ENCODE data around the gene PKP4.

Gene PKP4

DNA sequence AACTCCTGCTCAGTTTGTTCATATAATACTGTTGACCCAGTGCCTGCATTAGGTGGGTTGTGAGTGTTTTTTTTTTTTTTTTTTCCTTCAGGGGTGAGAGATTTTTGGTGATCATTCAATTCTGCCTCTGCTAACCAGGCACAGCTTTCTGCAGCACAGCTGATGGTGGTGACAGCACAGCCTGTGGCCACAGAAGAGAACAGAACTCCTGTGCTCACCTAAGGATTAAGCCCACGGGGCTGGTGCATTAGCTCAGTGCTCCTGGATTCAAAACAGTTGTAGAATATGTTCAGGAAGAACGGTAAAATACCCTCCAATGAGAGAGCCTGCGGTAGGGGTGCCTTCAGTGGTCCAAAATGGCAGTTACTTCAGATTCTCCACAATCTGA lies 42.0 kb downstream of the PKP4 start:
- no peak for DNase-seq

- DNase-seq: no peak
Observed at GRCh38 chr2:158499383-158499782, 42.6 kb downstream of the PKP4 start.

DNA sequence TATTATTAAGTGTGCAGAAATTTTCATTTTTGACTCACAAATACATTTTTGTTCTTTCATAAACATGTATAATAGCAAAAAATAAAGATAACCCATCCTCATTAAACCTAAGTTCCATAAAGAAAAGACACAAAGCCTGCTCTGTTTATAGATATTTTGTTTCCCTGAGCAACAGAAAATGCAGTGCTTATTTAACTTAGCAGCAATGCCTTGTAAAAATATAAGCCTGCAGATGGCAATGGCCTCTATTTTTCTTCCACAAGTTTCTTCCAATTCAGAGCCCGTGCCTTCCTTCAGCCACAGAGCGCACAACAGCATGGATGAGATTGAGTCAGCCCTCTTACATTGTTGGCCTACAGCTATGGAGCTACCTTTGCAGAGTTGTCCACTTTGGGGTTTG lies 43.6 kb downstream of the PKP4 start:
- no peak for DNase-seq

DNA sequence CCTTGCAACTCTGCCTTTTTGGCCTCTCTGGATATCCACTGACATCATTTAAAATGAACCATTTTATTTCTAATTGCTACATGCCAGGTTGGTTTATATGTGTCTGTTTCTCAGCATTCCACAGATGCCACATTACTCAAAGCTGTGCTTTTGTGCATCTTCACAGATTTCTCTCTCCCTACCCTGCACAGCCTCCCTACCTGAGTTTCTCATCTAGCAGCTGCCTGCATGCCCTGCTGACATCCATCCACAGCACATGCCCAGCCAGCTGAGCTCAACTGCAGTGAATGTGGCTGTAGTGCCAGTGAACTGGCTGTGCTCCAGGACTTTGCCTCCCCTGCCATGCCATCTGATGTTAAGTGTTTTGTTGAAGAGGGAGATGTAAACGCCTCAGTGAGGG lies 44.5 kb downstream of the PKP4 start:
- DNase-seq: no peak

- DNase-seq: no peak
Observed at GRCh38 chr2:158502974-158503373, 46.2 kb downstream of the PKP4 start.

GRCh38 chr2:158504088-158504487 lies 47.3 kb downstream of the PKP4 start:
- no peak for DNase-seq

DNA sequence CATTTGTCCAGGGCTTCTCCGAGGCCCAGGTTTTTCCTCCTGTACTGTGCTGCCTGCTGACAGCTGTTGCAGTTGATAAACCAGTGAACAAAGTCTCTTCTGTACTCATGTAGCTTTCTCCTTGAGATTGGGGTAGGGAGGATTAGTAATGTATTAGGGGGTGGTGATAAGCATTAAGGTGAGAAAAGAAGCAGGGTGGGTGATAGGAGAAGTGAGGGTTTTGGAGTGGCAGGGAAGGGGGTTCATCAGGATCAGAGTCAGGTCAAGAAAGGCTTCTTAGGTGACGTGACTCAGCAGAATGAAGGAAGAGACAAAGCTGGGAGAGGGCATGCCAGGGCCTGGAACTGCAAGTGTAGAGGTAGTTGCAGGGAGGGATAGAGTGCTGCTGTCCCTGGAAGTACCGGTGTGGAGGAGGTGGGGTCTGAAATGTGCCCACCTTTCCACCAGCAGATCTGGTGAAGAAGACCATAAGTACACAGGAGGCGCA lies 48.7 kb downstream of the PKP4 start:
- DNase-seq: no peak

DNA sequence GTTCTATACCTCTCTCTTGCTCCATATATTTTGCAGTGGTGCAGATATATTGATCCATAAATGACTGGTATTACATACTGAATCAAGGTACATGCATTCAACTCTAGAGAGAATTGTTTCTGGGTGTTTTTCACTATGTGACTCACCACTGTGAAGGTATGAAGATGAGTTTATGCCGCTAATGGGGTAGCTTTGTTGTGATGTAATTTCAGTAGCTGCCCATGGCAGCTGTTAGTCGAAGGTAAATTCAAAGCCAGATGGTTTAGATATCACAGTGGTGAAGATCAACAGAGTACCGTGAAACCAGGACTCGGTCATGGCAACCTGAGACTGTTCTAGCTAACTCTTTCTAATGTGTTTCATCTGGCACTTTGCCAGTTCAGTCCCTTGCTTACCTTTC lies 50.4 kb downstream of the PKP4 start:
- no peak for DNase-seq

DNA sequence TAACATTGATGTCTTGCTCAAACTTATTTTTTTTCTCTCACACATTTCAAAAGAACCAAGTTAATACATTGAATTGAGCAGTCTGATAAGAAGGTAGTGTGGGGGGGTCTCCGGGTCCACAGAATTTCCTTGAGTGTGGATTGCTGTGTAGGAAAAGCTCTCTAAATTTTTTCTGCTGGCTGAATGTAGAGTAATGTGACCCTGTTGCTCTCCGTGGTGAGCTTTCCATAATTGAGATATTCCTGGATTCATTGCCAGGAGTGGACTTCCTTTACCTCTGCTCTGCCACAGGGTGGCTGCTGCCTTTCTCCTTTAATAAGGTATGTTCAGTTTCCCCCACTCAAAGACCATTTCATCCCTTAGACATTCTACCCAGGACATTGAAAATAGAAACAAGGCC lies 50.9 kb downstream of the PKP4 start:
- DNase-seq: no peak

DNA sequence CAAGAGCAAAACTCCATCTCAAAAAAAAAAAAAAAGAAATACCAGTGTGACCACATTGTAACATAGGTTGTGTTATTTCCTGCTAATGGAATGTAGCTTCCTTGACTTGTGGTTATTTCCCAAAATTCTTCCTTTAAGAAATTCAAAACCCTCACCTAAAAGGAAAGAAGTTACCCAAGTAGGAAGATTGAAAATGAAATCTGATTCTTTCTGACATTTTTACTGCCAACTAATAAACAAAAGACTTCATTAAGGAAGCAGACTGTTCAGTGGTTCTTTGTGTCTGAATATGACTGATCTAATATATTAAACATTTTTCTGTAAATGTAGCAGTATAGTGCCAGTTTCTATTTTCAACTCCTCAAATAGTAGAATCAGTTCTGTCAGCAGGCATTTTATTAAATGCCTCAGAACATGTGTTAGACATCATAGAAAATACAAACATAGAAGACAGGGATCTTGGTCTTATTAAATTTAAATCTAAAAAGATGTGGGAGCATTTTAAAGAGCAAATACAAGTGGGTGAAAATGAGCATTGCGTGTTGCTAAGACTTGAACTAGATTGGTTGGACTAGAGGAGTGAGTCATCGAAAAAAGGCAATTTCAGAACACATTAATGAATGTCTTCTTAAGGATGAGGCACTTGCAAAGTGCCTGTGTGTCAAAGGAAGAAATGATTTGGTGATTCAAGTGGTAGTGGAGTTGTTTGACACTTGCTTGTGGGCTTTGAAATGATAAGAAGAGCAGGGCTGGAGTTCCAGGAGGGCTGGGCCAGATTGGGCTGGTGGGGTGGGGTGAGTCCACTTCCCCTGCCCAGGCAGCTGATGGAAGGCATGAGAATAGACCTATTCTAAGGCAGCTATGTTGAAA lies 53.4 kb downstream of the PKP4 start:
- DNase-seq: no peak

DNA sequence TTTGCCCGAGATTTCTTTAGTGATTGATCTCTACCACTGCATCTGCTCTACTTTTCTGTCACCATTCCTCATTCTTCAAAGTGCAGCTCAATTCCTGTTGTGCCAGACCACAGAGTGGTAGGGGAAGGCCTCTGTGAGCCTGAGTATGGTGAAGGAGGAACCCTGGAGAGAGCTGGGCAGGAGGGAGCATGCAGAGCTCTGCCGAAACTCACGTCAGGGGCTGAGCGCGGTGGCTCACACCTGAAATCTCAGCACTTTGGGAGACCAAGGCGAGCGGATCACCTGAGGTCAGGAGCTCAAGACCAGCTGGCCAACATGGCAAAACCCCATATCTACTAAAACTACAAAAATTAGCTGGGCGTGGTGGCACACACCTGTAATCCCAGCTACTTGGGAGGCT lies 54.1 kb downstream of the PKP4 start:
- DNase-seq: no peak

DNA sequence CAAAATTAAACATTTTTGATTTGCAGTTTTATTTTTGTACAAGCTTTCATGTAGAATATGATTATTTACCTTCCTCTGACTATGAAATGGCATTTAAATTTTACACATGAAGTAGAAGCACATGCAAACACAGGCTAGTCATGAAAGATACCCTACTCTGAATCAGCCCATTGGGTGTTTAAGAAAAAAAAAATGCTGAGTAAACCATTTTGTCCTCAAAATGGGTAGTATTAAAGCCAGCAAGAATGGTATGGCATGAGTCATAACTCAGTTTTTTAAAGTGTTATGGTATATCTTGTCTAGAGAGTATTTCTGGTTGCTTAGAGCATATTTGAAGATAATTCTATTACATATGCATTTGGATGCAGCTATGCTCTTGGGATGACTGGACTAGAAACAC lies 55.0 kb downstream of the PKP4 start:
- DNase-seq: no peak

DNA sequence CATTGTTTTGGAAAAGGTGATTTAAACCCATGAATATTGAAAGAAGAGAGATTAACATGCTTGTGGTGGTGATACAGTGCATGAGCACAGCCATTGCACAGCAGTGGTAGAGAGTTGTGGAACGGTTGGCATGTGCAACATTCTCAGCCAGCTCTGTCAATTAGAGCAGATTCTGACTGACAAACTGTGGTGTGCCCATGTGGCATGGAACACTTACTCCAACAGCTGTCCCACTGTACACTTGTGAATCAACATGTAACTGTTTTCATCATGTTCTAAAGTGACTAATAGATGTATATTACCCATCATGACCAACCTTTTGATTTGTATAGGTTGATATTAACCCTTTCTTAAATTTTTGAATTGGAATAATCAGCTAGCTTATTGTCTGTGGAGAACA lies 55.6 kb downstream of the PKP4 start:
- DNase-seq: no peak

GRCh38 chr2:158513841-158514240 lies 57.1 kb downstream of the PKP4 start:
- no peak for DNase-seq

- DNase-seq: no peak
Observed at GRCh38 chr2:158518084-158518483, 61.3 kb downstream of the PKP4 start.

DNA sequence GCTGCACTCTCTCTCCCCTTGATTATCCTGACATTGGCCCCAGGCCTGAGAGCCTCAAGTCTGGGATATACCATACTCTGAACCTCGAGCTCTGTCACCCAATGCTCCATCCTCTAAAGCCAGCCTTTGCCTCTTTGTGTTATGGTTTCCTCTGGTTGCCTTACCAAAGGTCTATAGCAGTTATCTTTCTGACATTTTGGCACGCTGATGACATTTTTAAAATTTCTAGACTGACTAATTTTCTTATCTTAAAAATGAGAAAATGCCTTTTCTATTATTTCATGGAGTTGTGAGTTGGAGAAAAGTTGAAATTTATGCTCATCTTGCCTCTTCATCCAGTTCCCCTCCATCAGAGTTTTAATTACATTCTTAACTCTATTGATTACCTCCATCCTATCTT lies 62.7 kb downstream of the PKP4 start:
- no peak for DNase-seq

GRCh38 chr2:158529379-158530259 lies 72.9 kb downstream of the PKP4 start:
- no peak for DNase-seq

GRCh38 chr2:158530829-158531228 lies 74.1 kb downstream of the PKP4 start:
- no peak for DNase-seq

GRCh38 chr2:158533009-158533408 lies 76.3 kb downstream of the PKP4 start:
- no peak for DNase-seq

DNA sequence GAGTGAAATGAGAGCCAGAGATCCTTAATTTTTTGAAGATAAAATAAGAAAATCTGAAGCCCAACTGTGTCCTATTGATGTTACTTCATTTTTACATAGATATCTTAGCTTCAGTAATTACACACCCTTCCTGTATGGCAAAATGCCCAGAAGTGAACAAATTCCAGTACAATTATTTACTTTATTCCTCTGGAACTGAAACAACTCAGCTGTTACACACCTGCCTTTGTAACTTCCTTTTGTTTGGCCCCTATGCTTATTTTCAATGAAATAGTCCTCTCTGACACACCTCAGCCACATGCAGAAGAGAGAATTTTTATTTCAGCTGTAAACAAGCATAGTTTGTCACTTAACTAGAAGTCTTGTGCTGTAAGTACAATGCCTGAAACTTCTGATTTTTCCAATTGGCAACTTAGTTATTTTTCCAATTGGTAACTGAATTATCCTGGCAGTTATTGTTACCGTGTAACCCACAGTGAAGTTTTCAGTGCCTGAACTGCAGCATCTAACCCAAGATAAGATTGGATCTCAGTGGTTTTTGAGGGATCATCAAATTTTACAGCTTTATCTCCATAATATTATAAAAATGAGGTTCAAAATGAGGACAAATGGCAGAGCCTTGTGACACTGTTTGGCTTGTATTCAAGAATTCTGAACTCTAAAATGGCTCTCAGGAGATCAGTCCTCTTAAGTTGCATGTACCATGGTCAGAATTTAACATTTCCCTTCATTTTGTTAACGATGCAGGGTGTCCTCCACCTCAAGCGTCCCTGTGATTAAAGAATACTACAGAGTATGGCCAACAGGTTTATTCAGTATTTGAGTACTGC lies 82.6 kb downstream of the PKP4 start:
- DNase-seq: no peak

GRCh38 chr2:158542577-158542976 lies 85.8 kb downstream of the PKP4 start:
- no peak for DNase-seq

DNA sequence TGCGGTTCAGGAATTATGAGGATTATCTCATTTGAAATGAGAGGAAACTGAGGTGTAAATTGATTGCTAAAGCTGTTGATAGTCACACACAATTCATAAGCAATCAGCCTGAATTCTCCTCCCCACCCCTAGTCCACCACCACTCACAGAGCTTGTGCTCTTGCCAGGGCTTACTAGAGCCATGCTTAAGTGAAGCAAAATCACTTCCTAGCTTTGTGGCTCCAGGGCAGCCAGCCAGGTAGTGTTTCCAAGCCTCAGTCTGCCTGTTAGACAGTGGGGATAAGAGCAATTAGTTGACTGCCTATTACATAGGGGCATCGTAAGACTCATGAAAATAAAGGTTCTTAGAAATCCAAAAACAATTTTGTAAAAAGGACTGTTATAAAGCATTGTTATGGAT lies 87.2 kb downstream of the PKP4 start:
- DNase-seq: no peak

GRCh38 chr2:158544998-158545397 lies 88.2 kb downstream of the PKP4 start:
- DNase-seq: no peak
